Measurements from ENCODE around the gene HBB.

The HBB gene

GRCh38 chr11:5245155-5245554 is 18.3 kb upstream of the HBB start:
- POLR2A ChIA-PET = no interaction called here
- DNase-seq (ENCODE audit: extremely low spot score) = no peak
- TF ChIP-seq CTCF (IDR thresholded peaks at IDR 0.05; ENCODE audit: control extremely low read depth, extremely low read depth, low read depth, missing control alignments) = no peak
- CTCF ChIA-PET = no interaction called here

GRCh38 chr11:5243816-5244180 is 16.9 kb upstream of the HBB start:
- DNase-seq (ENCODE audit: extremely low spot score) = no peak
- TF ChIP-seq CTCF (IDR thresholded peaks at IDR 0.05; ENCODE audit: control extremely low read depth, extremely low read depth, low read depth, missing control alignments) = no peak

GRCh38 chr11:5242933-5243815 is 16.3 kb upstream of the HBB start:
- POLR2A ChIA-PET = no interaction called here
- no peak for DNase-seq (ENCODE audit: extremely low spot score)
- TF ChIP-seq CTCF (IDR thresholded peaks at IDR 0.05; ENCODE audit: control extremely low read depth, extremely low read depth, low read depth, missing control alignments) = no peak
- CTCF ChIA-PET = no interaction called here

More at GRCh38 chr11:5243816-5244180, 16.9 kb upstream of the HBB start:
- ChIA-PET CTCF (no interaction called here), POLR2A (no interaction called here)

GRCh38 chr11:5242208-5242607 is 15.3 kb upstream of the HBB start:
- no peak for TF ChIP-seq CTCF (IDR thresholded peaks at IDR 0.05; ENCODE audit: control extremely low read depth, extremely low read depth, low read depth, missing control alignments)
- POLR2A ChIA-PET = no interaction called here
- CTCF ChIA-PET = no interaction called here
- DNase-seq (ENCODE audit: extremely low spot score) = no peak

- no peak for DNase-seq (ENCODE audit: extremely low spot score)
- CTCF ChIA-PET = no interaction called here
- POLR2A ChIA-PET = no interaction called here
- no peak for TF ChIP-seq CTCF (IDR thresholded peaks at IDR 0.05; ENCODE audit: control extremely low read depth, extremely low read depth, low read depth, missing control alignments)
These were observed 14.6 kb upstream of the HBB start for GRCh38 chr11:5241458-5241857.

GRCh38 chr11:5240458-5240857 is 13.6 kb upstream of the HBB start:
- ChIA-PET POLR2A (interaction anchor here (0.6 kb wide), 1 partner anchor 1316 kb away, joined by 4 read pairs; no protein-coding TSS in a partner anchor), CTCF (interaction anchor here (1.1 kb wide), 1 partner anchor 9 kb away, joined by 3 read pairs; no protein-coding TSS in a partner anchor)
- no peak for TF ChIP-seq CTCF (IDR thresholded peaks at IDR 0.05; ENCODE audit: control extremely low read depth, extremely low read depth, low read depth, missing control alignments)
- DNase-seq (ENCODE audit: extremely low spot score) = no peak
